Glutamatergic neuron (in vitro differentiated cells): Measurements from ENCODE around the gene GYPC. TPM values are rescaled to one million over a fixed set of nuclear protein-coding genes. Genes with fewer than 3 reads are reported as not detected.

Experiments used
- DNase-seq: peaks from one replicate; pipeline ENCODE4 v3.0.0; 2022
- H3K27ac Mint-ChIP-seq: one replicate; pipeline ENCODE4 v1.8.0; 2020; ENCODE audit warnings: mild to moderate bottlenecking, mixed read lengths, inconsistent platforms; ENCODE audit not compliant: unreplicated experiment
- H3K27me3 Mint-ChIP-seq: one replicate; pipeline ENCODE4 v1.8.0; 2020; ENCODE audit warnings: mild to moderate bottlenecking, moderate library complexity, mixed read lengths, inconsistent platforms; ENCODE audit not compliant: unreplicated experiment
- H3K36me3 Mint-ChIP-seq: one replicate; pipeline ENCODE4 v1.8.0; 2020; ENCODE audit warnings: mild to moderate bottlenecking, mixed read lengths, inconsistent platforms; ENCODE audit not compliant: unreplicated experiment
- H3K4me1 Mint-ChIP-seq: one replicate; pipeline ENCODE4 v1.8.0; 2020; ENCODE audit warnings: mild to moderate bottlenecking, low read depth, mixed read lengths, inconsistent platforms; ENCODE audit not compliant: unreplicated experiment
- H3K4me3 Mint-ChIP-seq: one replicate; pipeline ENCODE4 v1.8.0; 2020; ENCODE audit warnings: mild to moderate bottlenecking, mixed read lengths, inconsistent platforms; ENCODE audit not compliant: unreplicated experiment
- H3K9me3 Mint-ChIP-seq: one replicate; pipeline ENCODE4 v1.8.0; 2020; ENCODE audit warnings: mild to moderate bottlenecking, moderate library complexity, mixed read lengths, inconsistent platforms; ENCODE audit not compliant: unreplicated experiment
- CTCF ChIP-seq: fragments of 200-600 bp; sonication (generic); IDR thresholded peaks from one replicate; pipeline ENCODE4 v1.5.0; 2021; ENCODE audit not compliant: partially characterized antibody, unreplicated experiment
- total RNA-seq: library from RNA; stranded (reverse); fragmentation: NEBNext Ultra II Directional; extraction: Animal tissue kit (Norgen Biotek cat#: 25700); gene quantifications from one replicate; pipeline ENCODE4 v1.2.1, GENCODE V29; 2021; ENCODE audit not compliant: unreplicated experiment

GYPC gene
- total RNA-seq, 1 donor from 2014 or later, result 2.0 TPM

GRCh38 chr2:126675637-126676036 is 19.7 kb downstream of the GYPC start:
- Mint-ChIP-seq H3K27me3 (peaks cover 5% of the 10 kb centered on the region), H3K36me3 (peaks cover 15% of the 10 kb centered on the region), H3K4me1 (no peaks in the 10 kb centered on the region), H3K9me3 (peaks cover 11% of the 10 kb centered on the region), H3K4me3 (no peak overlapping the region), H3K27ac (no peak overlapping the region)
- no peak for TF ChIP-seq CTCF
- DNase-seq, result no peak

- no peak overlapping the region for H3K4me3 Mint-ChIP-seq
- TF ChIP-seq CTCF, result no peak
- no peak overlapping the region for H3K27ac Mint-ChIP-seq
These were observed 20.5 kb downstream of the GYPC start for GRCh38 chr2:126676221-126677175.

GRCh38 chr2:126677176-126677538 is 21.2 kb downstream of the GYPC start:
- peaks cover 5% of the 10 kb centered on the region for H3K27me3 Mint-ChIP-seq
- no peak for DNase-seq
- peaks cover 11% of the 10 kb centered on the region for H3K9me3 Mint-ChIP-seq
- H3K36me3 Mint-ChIP-seq, result peaks cover 15% of the 10 kb centered on the region
- no peak overlapping the region for H3K27ac Mint-ChIP-seq
- TF ChIP-seq CTCF, result no peak
- no peaks in the 10 kb centered on the region for H3K4me1 Mint-ChIP-seq
- H3K4me3 Mint-ChIP-seq, result no peak overlapping the region

More at GRCh38 chr2:126676221-126677175, 20.5 kb downstream of the GYPC start:
- peaks cover 5% of the 10 kb centered on the region for H3K27me3 Mint-ChIP-seq
- H3K36me3 Mint-ChIP-seq, result peaks cover 15% of the 10 kb centered on the region
- DNase-seq, result no peak
- H3K4me1 Mint-ChIP-seq, result no peaks in the 10 kb centered on the region
- H3K9me3 Mint-ChIP-seq, result peaks cover 11% of the 10 kb centered on the region

GRCh38 chr2:126678269-126679065 is 22.5 kb downstream of the GYPC start:
- H3K27ac Mint-ChIP-seq, result no peak overlapping the region
- H3K4me3 Mint-ChIP-seq, result no peak overlapping the region
- TF ChIP-seq CTCF, result no peak
- H3K36me3 Mint-ChIP-seq, result peaks cover 15% of the 10 kb centered on the region
- peaks cover 11% of the 10 kb centered on the region for H3K9me3 Mint-ChIP-seq
- H3K4me1 Mint-ChIP-seq, result no peaks in the 10 kb centered on the region
- no peak for DNase-seq
- peaks cover 2% of the 10 kb centered on the region for H3K27me3 Mint-ChIP-seq
